ENCODE data around the gene CXCL17. TPM values are rescaled to one million over a fixed set of nuclear protein-coding genes. Genes with fewer than 3 reads are reported as not detected.

CXCL17 gene
- total RNA-seq, 4 donors from 2014 or later, result 0.69 TPM; not detected in 3

DNA sequence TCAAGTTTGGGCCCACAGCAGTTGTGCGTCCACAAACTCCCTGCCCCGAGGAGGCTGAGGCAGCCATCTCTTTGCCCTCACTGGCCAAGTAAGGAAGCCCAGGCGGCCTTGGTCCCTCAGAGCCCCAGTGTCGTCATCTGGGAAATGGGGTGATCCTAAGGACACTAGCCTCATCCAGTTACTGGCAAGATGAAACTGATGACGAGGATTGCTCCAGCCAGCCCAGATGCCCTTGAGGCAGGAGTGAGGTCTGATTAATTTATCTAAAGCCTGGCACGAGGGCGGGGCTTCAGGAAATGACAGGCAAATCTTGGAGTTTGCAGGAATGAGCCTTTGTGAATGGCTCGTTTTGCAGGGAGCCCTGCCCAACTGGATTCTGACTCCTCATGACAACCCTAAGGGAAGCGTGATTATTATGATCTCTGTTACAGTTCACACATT is 21.1 kb downstream of the CXCL17 start:
- no peak overlapping the region for H3K4me3 ChIP-seq (ENCODE audit: low read depth, poor library complexity, severe bottlenecking)
- TF ChIP-seq, protein P1, sequence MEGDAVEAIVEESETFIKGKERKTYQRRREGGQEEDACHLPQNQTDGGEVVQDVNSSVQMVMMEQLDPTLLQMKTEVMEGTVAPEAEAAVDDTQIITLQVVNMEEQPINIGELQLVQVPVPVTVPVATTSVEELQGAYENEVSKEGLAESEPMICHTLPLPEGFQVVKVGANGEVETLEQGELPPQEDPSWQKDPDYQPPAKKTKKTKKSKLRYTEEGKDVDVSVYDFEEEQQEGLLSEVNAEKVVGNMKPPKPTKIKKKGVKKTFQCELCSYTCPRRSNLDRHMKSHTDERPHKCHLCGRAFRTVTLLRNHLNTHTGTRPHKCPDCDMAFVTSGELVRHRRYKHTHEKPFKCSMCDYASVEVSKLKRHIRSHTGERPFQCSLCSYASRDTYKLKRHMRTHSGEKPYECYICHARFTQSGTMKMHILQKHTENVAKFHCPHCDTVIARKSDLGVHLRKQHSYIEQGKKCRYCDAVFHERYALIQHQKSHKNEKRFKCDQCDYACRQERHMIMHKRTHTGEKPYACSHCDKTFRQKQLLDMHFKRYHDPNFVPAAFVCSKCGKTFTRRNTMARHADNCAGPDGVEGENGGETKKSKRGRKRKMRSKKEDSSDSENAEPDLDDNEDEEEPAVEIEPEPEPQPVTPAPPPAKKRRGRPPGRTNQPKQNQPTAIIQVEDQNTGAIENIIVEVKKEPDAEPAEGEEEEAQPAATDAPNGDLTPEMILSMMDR (IDR thresholded peaks at IDR 0.05), result no peak
- no peak for TF ChIP-seq POLR2A (IDR thresholded peaks at IDR 0.05)
- 38 to 45% methylated on average over 9 of the region's 9 CpGs for WGBS, 2 donors
- no peak for DNase-seq (ENCODE audit: low spot score in 2 of 2)
- intact Hi-C loops (cut with DNase I; ENCODE audit: low total_unique reads), result no loop called here

GRCh38 chr19:42421101-42421500 is 21.6 kb downstream of the CXCL17 start:
- TF ChIP-seq, protein P1 (IDR thresholded peaks at IDR 0.05), result no peak
- no peak for TF ChIP-seq POLR2A (IDR thresholded peaks at IDR 0.05)
- no peak for DNase-seq (ENCODE audit: low spot score in 2 of 2)
- intact Hi-C loops (cut with DNase I; ENCODE audit: low total_unique reads), result no loop called here
- 65 to 78% methylated on average over 4 of the region's 4 CpGs for WGBS, 2 donors
- H3K4me3 ChIP-seq (ENCODE audit: low read depth, poor library complexity, severe bottlenecking), result no peak overlapping the region

DNA sequence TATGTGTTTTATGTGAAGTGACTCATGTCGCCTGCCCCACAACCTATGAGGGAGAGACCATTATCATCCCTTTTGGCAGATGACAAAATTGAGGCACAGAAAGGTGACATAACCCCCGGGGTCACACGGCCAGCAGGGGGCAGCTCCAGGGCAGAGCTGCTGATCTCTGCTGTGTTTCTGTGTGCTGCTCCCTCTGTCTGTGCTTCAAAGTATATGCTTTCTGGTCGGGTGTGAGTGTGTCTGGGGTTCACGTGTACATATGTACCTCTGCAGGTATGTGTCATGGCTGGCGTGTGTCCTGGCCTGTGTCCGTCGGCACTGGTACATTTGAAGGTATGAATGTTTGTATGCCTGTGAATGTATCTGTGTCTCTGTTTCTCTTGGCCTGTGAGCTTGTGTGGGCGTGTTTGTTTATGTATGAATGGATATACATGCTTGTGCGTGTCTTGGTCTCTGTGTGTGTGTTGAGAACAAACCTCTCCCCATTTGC is 22.6 kb downstream of the CXCL17 start:
- TF ChIP-seq, protein P1 (IDR thresholded peaks at IDR 0.05), result no peak
- no peak for TF ChIP-seq POLR2A (IDR thresholded peaks at IDR 0.05)
- WGBS, 2 donors, result 27 to 49% methylated on average over 10 of the region's 10 CpGs
- H3K4me3 ChIP-seq (ENCODE audit: low read depth, poor library complexity, severe bottlenecking), result no peak overlapping the region
- intact Hi-C loops (cut with DNase I; ENCODE audit: low total_unique reads), result no loop called here
- no peak for DNase-seq (ENCODE audit: low spot score in 2 of 2)

DNA sequence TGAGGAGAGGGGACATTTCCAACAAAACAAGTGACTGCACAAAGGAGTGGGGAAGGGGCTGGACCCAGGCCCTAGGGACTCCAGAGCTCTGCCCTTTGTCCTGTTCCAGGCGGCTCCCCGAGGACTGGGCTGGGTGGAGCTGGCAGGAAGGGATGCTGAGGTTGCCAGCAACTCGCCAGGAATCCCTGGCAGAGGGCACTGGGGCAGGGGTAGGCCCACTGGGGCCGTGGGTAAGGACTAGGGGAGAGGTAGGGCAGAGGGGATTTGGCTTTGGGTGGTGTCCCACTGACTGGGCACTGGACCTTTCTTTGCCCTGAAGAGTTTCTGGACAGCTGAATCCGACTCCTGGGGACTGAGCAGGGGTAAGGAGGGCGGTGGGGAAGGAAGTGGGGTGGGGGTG is 23.4 kb downstream of the CXCL17 start:
- intact Hi-C loops (cut with DNase I; ENCODE audit: low total_unique reads), result no loop called here
- no peak overlapping the region for H3K4me3 ChIP-seq (ENCODE audit: low read depth, poor library complexity, severe bottlenecking)
- no peak for DNase-seq (ENCODE audit: low spot score in 2 of 2)
- WGBS, 2 donors, result 36 to 49% methylated on average over 6 of the region's 6 CpGs
- TF ChIP-seq POLR2A (IDR thresholded peaks at IDR 0.05), result no peak
- TF ChIP-seq, protein P1 (IDR thresholded peaks at IDR 0.05), result no peak

DNA sequence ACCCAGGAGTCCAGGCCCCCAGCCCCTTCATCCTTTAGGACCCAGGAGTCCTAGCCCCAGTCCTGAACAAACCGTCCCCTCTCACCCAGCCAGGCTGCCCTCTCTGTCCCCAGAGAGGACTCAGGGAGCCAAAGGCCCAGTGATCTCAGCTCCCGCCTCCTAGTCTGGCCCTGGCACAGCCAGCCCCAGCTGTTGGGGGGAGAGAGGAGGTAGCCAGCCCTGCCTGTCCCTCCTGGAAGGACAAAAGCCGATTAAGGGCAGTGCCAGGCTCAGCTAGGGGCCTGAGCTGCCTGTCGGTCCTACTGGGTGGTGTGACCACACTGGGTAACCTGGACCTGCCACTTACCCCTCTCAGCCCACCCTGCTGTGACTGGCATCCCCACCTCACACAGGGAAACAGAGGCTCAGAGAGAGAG is 30.1 kb downstream of the CXCL17 start:
- no peak overlapping the region for H3K4me3 ChIP-seq (ENCODE audit: low read depth, poor library complexity, severe bottlenecking)
- intact Hi-C loops (cut with DNase I; ENCODE audit: low total_unique reads), result no loop called here
- TF ChIP-seq, protein P1 (IDR thresholded peaks at IDR 0.05), result no peak
- TF ChIP-seq POLR2A (IDR thresholded peaks at IDR 0.05), result no peak
- DNase-seq (ENCODE audit: low spot score in 2 of 2), result no peak
- WGBS, 2 donors, result 68 to 84% methylated on average over 2 to 4 of the region's 4 CpGs

DNA sequence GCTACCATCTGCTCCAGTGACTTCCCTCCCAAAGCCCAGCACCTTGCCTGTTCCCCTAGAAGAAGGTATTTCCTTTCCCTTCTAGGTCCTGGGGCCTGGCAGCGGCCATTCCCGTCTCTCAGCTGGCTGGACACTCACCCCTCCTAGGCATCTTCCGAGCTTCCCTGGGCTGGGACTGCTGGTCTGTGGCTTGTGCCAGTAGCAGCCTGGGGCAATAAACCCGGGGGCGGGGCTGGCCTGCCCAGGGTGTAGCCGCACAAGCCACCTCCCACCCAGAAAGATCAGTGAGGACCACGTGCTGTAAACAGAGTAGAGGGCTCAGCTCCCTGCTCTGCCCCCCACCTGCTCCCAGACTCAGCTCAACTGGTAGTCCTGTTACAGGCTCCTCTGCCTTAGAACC is 30.5 kb downstream of the CXCL17 start:
- no peak for TF ChIP-seq POLR2A (IDR thresholded peaks at IDR 0.05)
- TF ChIP-seq, protein P1 (IDR thresholded peaks at IDR 0.05), result no peak
- intact Hi-C loops (cut with DNase I; ENCODE audit: low total_unique reads), result no loop called here
- no peak for DNase-seq (ENCODE audit: low spot score in 2 of 2)
- WGBS, 2 donors, result 46 to 47% methylated on average over 7 of the region's 7 CpGs
- no peak overlapping the region for H3K4me3 ChIP-seq (ENCODE audit: low read depth, poor library complexity, severe bottlenecking)
